Neural crest cell (in vitro differentiated cells): ENCODE data around the gene PDZRN4. TPM values are rescaled to one million over a fixed set of nuclear protein-coding genes. Genes with fewer than 3 reads are reported as not detected.

Experiments
- DNase-seq: peaks from one replicate; pipeline ENCODE4 v3.0.0; 2021; ENCODE audit warnings: low read depth, mixed read lengths, low spot score
- H3K27ac Mint-ChIP-seq: one replicate; pipeline ENCODE4 v1.8.0; 2021; ENCODE audit warnings: mild to moderate bottlenecking, mixed read lengths; ENCODE audit not compliant: unreplicated experiment
- H3K27me3 Mint-ChIP-seq: 2 replicates; pipeline ENCODE4 v1.8.0; 2021; ENCODE audit warnings: low read depth, mild to moderate bottlenecking, mixed read lengths
- H3K36me3 Mint-ChIP-seq: 2 replicates; pipeline ENCODE4 v1.8.0; 2021; ENCODE audit warnings: low read depth, mild to moderate bottlenecking, mixed read lengths
- H3K4me1 Mint-ChIP-seq: 2 replicates; pipeline ENCODE4 v1.8.0; 2021; ENCODE audit warnings: mixed read lengths
- H3K4me3 Mint-ChIP-seq: one replicate; pipeline ENCODE4 v1.8.0; 2021; ENCODE audit warnings: mild to moderate bottlenecking, mixed read lengths
- H3K9me3 Mint-ChIP-seq: 2 replicates; pipeline ENCODE4 v1.8.0; 2021; ENCODE audit warnings: mixed read lengths
- CTCF ChIP-seq: fragments of 200-600 bp; sonication (generic); conservative IDR thresholded peaks from 2 replicates; pipeline ENCODE4 v1.5.0; 2021; ENCODE audit warnings: antibody characterized with exemption, mild to moderate bottlenecking
- total RNA-seq: library from RNA; stranded (reverse); gene quantifications from 2 replicates; pipeline ENCODE4 v1.2.1, GENCODE V29; 2021

The PDZRN4 gene
- total RNA-seq, 1 donor from 2014 or later = 2.5 TPM

GRCh38 chr12:41380878-41381277, 192.8 kb downstream of the PDZRN4 start:
- Mint-ChIP-seq H3K36me3 (peaks cover 10% of the 10 kb centered on the region), H3K4me3 (no peak overlapping the region), H3K9me3 (peaks cover 8% of the 10 kb centered on the region), H3K4me1 (no peaks in the 10 kb centered on the region), H3K27me3 (no peaks in the 10 kb centered on the region), H3K27ac (no peak overlapping the region)
- TF ChIP-seq CTCF = no peak
- no peak for DNase-seq

DNA sequence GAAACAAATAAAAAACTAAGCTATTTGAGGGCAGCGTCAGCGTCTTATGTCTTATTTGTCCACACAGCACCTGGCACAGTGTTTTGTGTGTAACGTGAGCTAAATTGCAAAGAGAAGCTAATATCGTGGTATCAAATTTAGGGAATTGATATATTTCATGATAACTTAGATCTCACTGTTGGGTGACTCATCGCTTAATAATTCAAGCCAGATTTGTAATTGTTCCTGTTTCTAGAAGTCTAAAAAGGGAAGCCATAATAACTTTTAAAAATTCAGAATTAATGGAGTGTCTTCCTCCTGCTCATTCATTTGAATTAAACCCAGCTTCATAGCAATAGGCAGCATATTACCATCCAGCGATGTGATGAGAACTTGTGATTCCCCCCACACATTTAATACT, 214.7 kb downstream of the PDZRN4 start:
- no peak for DNase-seq
- no peak for TF ChIP-seq CTCF
- H3K36me3 Mint-ChIP-seq = peaks cover 14% of the 10 kb centered on the region
- no peak overlapping the region for H3K27ac Mint-ChIP-seq
- H3K4me1 Mint-ChIP-seq = peaks cover 19% of the 10 kb centered on the region
- no peaks in the 10 kb centered on the region for H3K27me3 Mint-ChIP-seq
- no peak overlapping the region for H3K4me3 Mint-ChIP-seq
- H3K9me3 Mint-ChIP-seq = peaks cover 12% of the 10 kb centered on the region

DNA sequence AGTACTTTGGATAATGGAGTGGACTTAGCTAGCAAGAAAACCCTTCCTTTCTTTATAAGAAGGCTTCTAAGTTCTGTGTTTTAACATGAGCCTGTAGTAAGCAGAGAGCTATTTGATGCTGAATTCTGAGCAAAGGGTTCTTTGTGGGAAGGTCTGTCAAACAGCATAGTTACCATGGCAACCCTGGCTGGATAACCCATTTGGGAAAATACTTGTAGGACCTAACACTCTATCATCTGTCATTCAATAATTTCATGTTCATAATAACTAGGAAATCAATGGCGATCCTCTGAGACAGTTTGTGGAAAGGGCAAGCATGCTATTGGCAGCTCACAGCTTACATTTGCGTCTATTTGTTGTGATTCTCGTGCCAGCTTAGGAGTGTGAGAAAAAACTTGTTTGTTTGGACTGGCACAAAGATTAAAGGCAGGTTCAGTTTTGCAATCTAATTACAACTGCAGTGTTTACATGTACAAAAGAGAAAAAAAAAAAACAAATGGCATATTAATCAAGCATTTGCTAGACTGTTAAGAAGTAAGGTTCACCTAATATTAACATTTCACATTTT, 219.2 kb downstream of the PDZRN4 start:
- H3K27ac Mint-ChIP-seq = peak overlapping the region; percentile 64
- DNase-seq = no peak
- H3K36me3 Mint-ChIP-seq = peaks cover 14% of the 10 kb centered on the region
- no peak overlapping the region for H3K4me3 Mint-ChIP-seq
- peaks cover 15% of the 10 kb centered on the region for H3K4me1 Mint-ChIP-seq
- no peak for TF ChIP-seq CTCF
- H3K9me3 Mint-ChIP-seq = peaks cover 12% of the 10 kb centered on the region
- H3K27me3 Mint-ChIP-seq = no peaks in the 10 kb centered on the region

DNA sequence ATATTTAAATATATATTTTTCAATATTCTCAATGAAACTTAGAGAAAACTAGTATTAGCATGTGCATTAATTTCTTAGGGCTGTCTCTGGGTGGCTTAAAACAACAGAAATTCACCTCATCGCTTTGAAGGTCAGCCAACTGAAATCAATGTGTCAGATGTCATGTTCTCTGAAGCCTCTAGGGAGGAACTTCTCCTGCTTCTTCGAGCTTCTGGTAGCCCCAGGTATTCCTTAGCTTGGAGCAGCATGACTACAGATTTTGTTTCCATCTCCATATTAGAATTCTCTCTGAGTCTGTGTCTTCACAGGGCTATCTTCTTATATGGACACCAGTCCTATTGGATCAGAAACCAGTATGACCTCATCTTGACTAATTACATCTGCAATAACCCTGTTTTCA, 221.5 kb downstream of the PDZRN4 start:
- Mint-ChIP-seq H3K27ac (no peak overlapping the region), H3K27me3 (no peaks in the 10 kb centered on the region), H3K36me3 (peaks cover 11% of the 10 kb centered on the region), H3K4me1 (peaks cover 15% of the 10 kb centered on the region), H3K4me3 (no peak overlapping the region), H3K9me3 (peaks cover 13% of the 10 kb centered on the region)
- no peak for TF ChIP-seq CTCF
- DNase-seq = no peak

DNA sequence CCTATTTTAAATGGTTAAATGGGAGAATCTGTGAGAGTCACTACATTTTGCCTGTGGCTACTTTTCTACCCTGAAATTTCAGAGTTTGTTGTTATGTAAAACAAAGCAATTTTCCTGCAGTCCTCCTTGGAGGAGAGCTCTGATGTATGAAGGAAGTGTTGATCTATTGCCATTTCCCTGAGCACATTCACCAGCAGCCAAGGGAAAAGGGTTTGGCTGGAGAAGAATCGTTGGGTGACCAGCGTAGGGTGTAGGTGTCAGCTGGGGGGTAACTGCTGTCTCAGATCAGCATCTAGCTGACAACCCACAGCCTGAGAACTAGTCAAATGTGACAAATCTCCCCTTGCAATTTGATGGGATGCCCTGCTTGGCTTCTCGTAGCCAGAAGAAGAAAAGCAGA, 230.5 kb downstream of the PDZRN4 start:
- Mint-ChIP-seq H3K36me3 (no peaks in the 10 kb centered on the region), H3K9me3 (peaks cover 5% of the 10 kb centered on the region), H3K27me3 (no peaks in the 10 kb centered on the region), H3K4me3 (no peak overlapping the region), H3K4me1 (peaks cover 6% of the 10 kb centered on the region), H3K27ac (no peak overlapping the region)
- no peak for TF ChIP-seq CTCF
- DNase-seq = no peak
